BE2C (cell line): Measurements from ENCODE around the gene ZNF138.
"Not testable (repeated sequence)": the region's sequence is repeated elsewhere in the genome, so short reads cannot be mapped to it uniquely, and the experiment has no call there.

Experiments used
- DNase-seq: peaks from one replicate; pipeline ENCODE4 v3.0.0-alpha.2; 2020
- H3K27me3 ChIP-seq: fragments of 250-450 bp; sonication (Bioruptor Pico); 2 replicates; pipeline ENCODE4 v1.5.1; 2020; ENCODE audit warnings: mild to moderate bottlenecking
- H3K36me3 ChIP-seq: fragments of 250-450 bp; sonication (Bioruptor Pico); 2 replicates; pipeline ENCODE4 v1.5.1; 2020; ENCODE audit warnings: mild to moderate bottlenecking
- H3K4me1 ChIP-seq: fragments of 250-450 bp; sonication (Bioruptor Pico); 2 replicates; pipeline ENCODE4 v1.5.1; 2020
- H3K4me3 ChIP-seq: 2 replicates; pipeline ENCODE4 v1.5.1; 2011; ENCODE audit warnings: low read depth, low read length
- H3K9me3 ChIP-seq: fragments of 250-450 bp; sonication (Bioruptor Pico); 2 replicates; pipeline ENCODE4 v1.5.1; 2020
- CTCF ChIP-seq: IDR thresholded peaks from 2 replicates; pipeline ENCODE4 v1.5.1; 2012; ENCODE audit warnings: mild to moderate bottlenecking, low read depth, low read length

The ZNF138 gene

GRCh38 chr7:64768824-64769223 is 25.4 kb upstream of the ZNF138 start:
- Histone ChIP-seq H3K27me3 (no peaks in the 10 kb centered on the region), H3K4me1 (no peaks in the 10 kb centered on the region), H3K9me3 (no peaks in the 10 kb centered on the region), H3K4me3 (no peak overlapping the region), H3K36me3 (no peaks in the 10 kb centered on the region)
- no peak for TF ChIP-seq CTCF
- no peak for DNase-seq

- Histone ChIP-seq H3K27me3 (no peaks in the 10 kb centered on the region), H3K4me1 (no peaks in the 10 kb centered on the region), H3K9me3 (no peaks in the 10 kb centered on the region), H3K4me3 (no peak overlapping the region), H3K36me3 (no peaks in the 10 kb centered on the region)
- no peak for TF ChIP-seq CTCF
- no peak for DNase-seq
These were observed 19.9 kb upstream of the ZNF138 start for GRCh38 chr7:64774204-64774842.

GRCh38 chr7:64775289-64775688 is 18.9 kb upstream of the ZNF138 start:
- no peak overlapping the region for H3K4me3 ChIP-seq
- H3K4me1 ChIP-seq, result no peaks in the 10 kb centered on the region
- H3K27me3 ChIP-seq, result no peaks in the 10 kb centered on the region
- DNase-seq, result no peak
- no peaks in the 10 kb centered on the region for H3K9me3 ChIP-seq
- TF ChIP-seq CTCF, result no peak
- no peaks in the 10 kb centered on the region for H3K36me3 ChIP-seq

- H3K9me3 ChIP-seq, H3K27me3 ChIP-seq, DNase-seq, H3K36me3 ChIP-seq, H3K4me3 ChIP-seq, H3K4me1 ChIP-seq: not testable (repeated sequence)
These were observed 9.4 kb upstream of the ZNF138 start for GRCh38 chr7:64784842-64785241.

GRCh38 chr7:64787295-64787694 is 6.9 kb upstream of the ZNF138 start:
- Histone ChIP-seq H3K4me1 (no peaks in the 10 kb centered on the region), H3K9me3 (no peaks in the 10 kb centered on the region; the same call in 1 of the 2 replicates), H3K36me3 (no peaks in the 10 kb centered on the region), H3K27me3 (no peaks in the 10 kb centered on the region), H3K4me3 (no peak overlapping the region)
- TF ChIP-seq CTCF, result no peak
- no peak for DNase-seq

- not testable (repeated sequence) for H3K9me3 ChIP-seq, DNase-seq, H3K4me1 ChIP-seq, H3K27me3 ChIP-seq, H3K4me3 ChIP-seq, H3K36me3 ChIP-seq
These were observed 5.0 kb upstream of the ZNF138 start for GRCh38 chr7:64789241-64789640.

- DNase-seq, result no peak
- Histone ChIP-seq H3K9me3 (no peaks in the 10 kb centered on the region; the same call in none of the 2 replicates), H3K4me3 (no peak overlapping the region), H3K4me1 (no peaks in the 10 kb centered on the region), H3K27me3 (no peaks in the 10 kb centered on the region), H3K36me3 (peaks cover 12% of the 10 kb centered on the region)
- TF ChIP-seq CTCF, result no peak
These were observed 997 bp upstream of the ZNF138 start for GRCh38 chr7:64793106-64793755.
